H9 (cell line): ENCODE results near the gene LZTS3. TPM values are rescaled to one million over a fixed set of nuclear protein-coding genes. Genes with fewer than 3 reads are reported as not detected.
A peak's percentile ranks its signal among the peaks of the same experiment; 100 is the strongest.

Experiments used
- DNase-seq: peaks from one replicate; pipeline ENCODE4 v3.0.0-alpha.2; 2017
- H2AFZ ChIP-seq: one replicate; pipeline ENCODE4 v1.6.1; 2013; ENCODE audit warnings: mild to moderate bottlenecking, low read length, control low read depth, moderate library complexity
- H2AK5ac ChIP-seq: 2 replicates; pipeline ENCODE4 v1.6.1; 2013; ENCODE audit warnings: low read length, control low read depth, mixed read lengths; ENCODE audit not compliant: insufficient read length
- H2BK120ac ChIP-seq: one replicate; pipeline ENCODE4 v1.6.1; 2013; ENCODE audit warnings: low read depth, mild to moderate bottlenecking, low read length, control low read depth, inconsistent platforms; ENCODE audit not compliant: poor library complexity, severe bottlenecking
- H2BK12ac ChIP-seq: 2 replicates; pipeline ENCODE4 v1.6.1; 2013; ENCODE audit warnings: low read length, control low read depth, mixed read lengths, low read depth; ENCODE audit not compliant: insufficient read length
- H2BK15ac ChIP-seq: 2 replicates; pipeline ENCODE4 v1.6.1; 2013; ENCODE audit warnings: low read depth, low read length, control low read depth
- H2BK20ac ChIP-seq: one replicate; pipeline ENCODE4 v1.6.1; 2013; ENCODE audit warnings: low read depth, mild to moderate bottlenecking, low read length, control low read depth, inconsistent platforms; ENCODE audit not compliant: poor library complexity, severe bottlenecking
- H2BK5ac ChIP-seq: 2 replicates; pipeline ENCODE4 v1.6.1; 2013; ENCODE audit warnings: low read length, control low read depth, mixed read lengths; ENCODE audit not compliant: insufficient read length
- H3K14ac ChIP-seq: 2 replicates; pipeline ENCODE4 v1.6.1; 2013; ENCODE audit warnings: low read length, control low read depth; ENCODE audit not compliant: insufficient read depth
- H3K18ac ChIP-seq: 2 replicates; pipeline ENCODE4 v1.6.1; 2013; ENCODE audit warnings: low read depth, mild to moderate bottlenecking, mixed read lengths, low read length, control low read depth; ENCODE audit not compliant: insufficient read length
- H3K23ac ChIP-seq: 2 replicates; pipeline ENCODE4 v1.6.1; 2013; ENCODE audit warnings: low read length, control low read depth, mixed read lengths, low read depth; ENCODE audit not compliant: insufficient read length
- H3K23me2 ChIP-seq: 2 replicates; pipeline ENCODE4 v1.6.1; 2013; ENCODE audit warnings: low read depth, mild to moderate bottlenecking, mixed read lengths, low read length, control low read depth; ENCODE audit not compliant: insufficient read length, poor library complexity, severe bottlenecking
- H3K27ac ChIP-seq: 2 replicates; pipeline ENCODE4 v1.5.1; 2013; ENCODE audit warnings: low read length, control low read depth, mixed read lengths, low read depth; ENCODE audit not compliant: insufficient read length
- H3K27me3 ChIP-seq: 2 replicates; pipeline ENCODE4 v1.6.1; 2013; ENCODE audit warnings: low read length, control low read depth, inconsistent platforms; ENCODE audit not compliant: insufficient read depth
- H3K4ac ChIP-seq: 2 replicates; pipeline ENCODE4 v1.6.1; 2013; ENCODE audit warnings: low read depth, mild to moderate bottlenecking, control low read depth, inconsistent platforms, low read length, moderate library complexity
- H3K4me1 ChIP-seq: 2 replicates; pipeline ENCODE4 v1.6.1; 2013; ENCODE audit warnings: low read length, control low read depth, inconsistent platforms; ENCODE audit not compliant: insufficient read depth
- H3K4me2 ChIP-seq: 2 replicates; pipeline ENCODE4 v1.6.1; 2013; ENCODE audit warnings: low read length, control low read depth, mixed read lengths; ENCODE audit not compliant: insufficient read length, insufficient read depth
- H3K56ac ChIP-seq: 2 replicates; pipeline ENCODE4 v1.6.1; 2013; ENCODE audit warnings: low read depth, mild to moderate bottlenecking, mixed read lengths, low read length, control low read depth; ENCODE audit not compliant: insufficient read length
- H3K79me1 ChIP-seq: 2 replicates; pipeline ENCODE4 v1.6.1; 2013; ENCODE audit warnings: low read depth, mild to moderate bottlenecking, moderate library complexity, low read length, control low read depth, inconsistent platforms; ENCODE audit not compliant: insufficient read depth, poor library complexity, severe bottlenecking
- H3K79me2 ChIP-seq: 2 replicates; pipeline ENCODE4 v1.6.1; 2013; ENCODE audit warnings: low read length, control low read depth, inconsistent platforms; ENCODE audit not compliant: insufficient read depth
- H3K9ac ChIP-seq: 2 replicates; pipeline ENCODE4 v1.6.1; 2013; ENCODE audit warnings: low read length, control low read depth, mixed read lengths; ENCODE audit not compliant: insufficient read length; ENCODE audit errors: extremely low read depth
- H3K9me3 ChIP-seq: one replicate; pipeline ENCODE4 v1.6.1; 2013; ENCODE audit warnings: low read depth, low read length, inconsistent platforms; ENCODE audit not compliant: control insufficient read depth
- H3T11ph ChIP-seq: one replicate; pipeline ENCODE4 v1.6.1; 2013; ENCODE audit warnings: mild to moderate bottlenecking, low read length, control low read depth, inconsistent platforms
- H4K20me1 ChIP-seq: one replicate; pipeline ENCODE4 v1.6.1; 2013; ENCODE audit not compliant: control insufficient read depth, insufficient read length, insufficient read depth
- H4K5ac ChIP-seq: 2 replicates; pipeline ENCODE4 v1.6.1; 2013; ENCODE audit warnings: low read depth, mild to moderate bottlenecking, mixed read lengths, low read length, control low read depth; ENCODE audit not compliant: insufficient read length
- H4K8ac ChIP-seq: replicated peaks from 2 replicates; pipeline ENCODE4 v1.6.1; 2013; ENCODE audit warnings: low read length, control low read depth, mixed read lengths, low read depth; ENCODE audit not compliant: insufficient read length
- H4K91ac ChIP-seq: 2 replicates; pipeline ENCODE4 v1.6.1; 2013; ENCODE audit warnings: low read depth, mild to moderate bottlenecking, moderate library complexity, mixed read lengths, low read length, control low read depth; ENCODE audit not compliant: insufficient read length
- H3K27ac Mint-ChIP-seq, 3 experiments: 2 replicates in 2 of 3; 3 replicates in 1 of 3; pipeline ENCODE4 v1.8.0; 2020 to 2021; ENCODE audit warnings: mixed read lengths in 3 of 3, mild to moderate bottlenecking in 1 of 3, moderate library complexity in 1 of 3
- H3K27me3 Mint-ChIP-seq: 2 replicates; pipeline ENCODE4 v1.8.0; 2021; ENCODE audit warnings: low read depth, mild to moderate bottlenecking, moderate library complexity, mixed read lengths
- H3K36me3 Mint-ChIP-seq, 3 experiments: 2 replicates in 2 of 3; 3 replicates in 1 of 3; pipeline ENCODE4 v1.8.0; 2020 to 2021; ENCODE audit warnings: low read depth in 3 of 3, mixed read lengths in 3 of 3; ENCODE audit not compliant: insufficient read depth in 1 of 3
- H3K4me1 Mint-ChIP-seq, 2 experiments: 2 replicates each; pipeline ENCODE4 v1.8.0; 2020; ENCODE audit warnings: mixed read lengths in 2 of 2
- H3K4me3 Mint-ChIP-seq, 2 experiments: 2 replicates in 1 of 2; 3 replicates in 1 of 2; pipeline ENCODE4 v1.8.0; 2020 to 2021; ENCODE audit warnings: mild to moderate bottlenecking in 2 of 2, mixed read lengths in 2 of 2, moderate library complexity in 1 of 2
- H3K9me3 Mint-ChIP-seq, 2 experiments: 2 replicates in 1 of 2; 3 replicates in 1 of 2; pipeline ENCODE4 v1.8.0; 2020; ENCODE audit warnings: mild to moderate bottlenecking in 2 of 2, mixed read lengths in 2 of 2, moderate library complexity in 1 of 2
- WGBS: extraction: QIAGEN DNeasy Blood & Tissue Kit; methylation state at CpG from one replicate; pipeline ENCODE4 v1.1.7; 2013; ENCODE audit warnings: missing lambda C conversion rate, low lambda C conversion rate, mixed read lengths; ENCODE audit not compliant: insufficient read length; ENCODE audit errors: extremely low coverage; 5-methylcytosine and 5-hydroxymethylcytosine counted together
- total RNA-seq: library from RNA; stranded (reverse); gene quantifications from 2 replicates; pipeline ENCODE4 v1.2.1, GENCODE V29; 2021
- TF ChIP-seq, protein P1 (sequence below): fragments of 200-600 bp; sonication (generic); conservative IDR thresholded peaks from 3 replicates; pipeline ENCODE4 v1.8.0; 2021; ENCODE audit warnings: antibody characterized with exemption, mild to moderate bottlenecking

The LZTS3 gene
- total RNA-seq, 1 experiment from 2014 or later: 20.8 TPM

DNA sequence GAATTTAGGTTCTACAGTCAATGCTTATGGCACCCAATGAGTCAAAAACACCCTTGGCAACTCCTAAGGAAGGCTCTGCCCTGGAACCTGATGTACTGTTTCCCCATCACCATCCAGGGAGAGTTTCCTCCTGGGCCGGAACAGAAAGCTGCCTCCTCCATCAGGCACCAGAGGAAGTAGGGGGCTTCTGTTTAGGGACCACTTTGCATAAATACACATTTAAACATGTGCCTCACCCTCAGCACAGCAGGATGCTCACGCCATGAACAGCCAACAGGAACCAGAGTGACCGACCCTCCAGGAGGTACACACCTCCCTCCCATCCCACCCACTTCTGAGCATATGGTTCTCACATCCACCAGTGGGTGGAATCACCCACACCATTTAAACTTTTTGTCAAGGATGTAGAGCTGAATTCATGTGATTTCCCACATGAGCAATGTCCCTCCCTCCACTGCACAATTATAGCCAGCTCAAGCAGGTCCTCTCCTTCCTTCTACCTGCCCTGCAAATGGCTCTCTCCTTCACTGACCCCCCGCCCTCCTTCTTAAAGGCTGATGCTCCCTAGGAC lies 16.3 kb upstream of the LZTS3 start:
- no peaks in the 10 kb centered on the region for H3K9me3 ChIP-seq
- Mint-ChIP-seq H3K36me3 (peaks cover 32 to 52% (median 45%) of the 10 kb centered on the region in 3 experiments), H3K4me3 (no peak overlapping the region), H3K9me3 (no peaks in the 10 kb centered on the region), H3K27ac (peak overlapping the region; percentile 23 to 88 (median 61); a peak in 4 of 7 replicates), H3K27me3 (no peaks in the 10 kb centered on the region), H3K4me1 (no peaks in the 10 kb centered on the region; a peak in 1 of 4 replicates)
- no peak overlapping the region for H4K5ac ChIP-seq
- no peaks in the 10 kb centered on the region for H3K4me1 ChIP-seq
- no peak overlapping the region for H2BK120ac ChIP-seq
- no peak for DNase-seq
- H2BK12ac ChIP-seq: no peak overlapping the region
- H3K14ac ChIP-seq: no peak overlapping the region
- H3K79me1 ChIP-seq: no peaks in the 10 kb centered on the region
- H4K8ac ChIP-seq: no peak overlapping the region
- H3K27me3 ChIP-seq: no peaks in the 10 kb centered on the region
- H3K27ac ChIP-seq: no peak overlapping the region
- H3K4me2 ChIP-seq: no peak overlapping the region
- H2BK20ac ChIP-seq: no peak overlapping the region
- no peak overlapping the region for H3K18ac ChIP-seq
- TF ChIP-seq, protein P1, sequence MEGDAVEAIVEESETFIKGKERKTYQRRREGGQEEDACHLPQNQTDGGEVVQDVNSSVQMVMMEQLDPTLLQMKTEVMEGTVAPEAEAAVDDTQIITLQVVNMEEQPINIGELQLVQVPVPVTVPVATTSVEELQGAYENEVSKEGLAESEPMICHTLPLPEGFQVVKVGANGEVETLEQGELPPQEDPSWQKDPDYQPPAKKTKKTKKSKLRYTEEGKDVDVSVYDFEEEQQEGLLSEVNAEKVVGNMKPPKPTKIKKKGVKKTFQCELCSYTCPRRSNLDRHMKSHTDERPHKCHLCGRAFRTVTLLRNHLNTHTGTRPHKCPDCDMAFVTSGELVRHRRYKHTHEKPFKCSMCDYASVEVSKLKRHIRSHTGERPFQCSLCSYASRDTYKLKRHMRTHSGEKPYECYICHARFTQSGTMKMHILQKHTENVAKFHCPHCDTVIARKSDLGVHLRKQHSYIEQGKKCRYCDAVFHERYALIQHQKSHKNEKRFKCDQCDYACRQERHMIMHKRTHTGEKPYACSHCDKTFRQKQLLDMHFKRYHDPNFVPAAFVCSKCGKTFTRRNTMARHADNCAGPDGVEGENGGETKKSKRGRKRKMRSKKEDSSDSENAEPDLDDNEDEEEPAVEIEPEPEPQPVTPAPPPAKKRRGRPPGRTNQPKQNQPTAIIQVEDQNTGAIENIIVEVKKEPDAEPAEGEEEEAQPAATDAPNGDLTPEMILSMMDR: no peak
- H2AK5ac ChIP-seq: no peak overlapping the region
- H3K23me2 ChIP-seq: no peaks in the 10 kb centered on the region
- no peak overlapping the region for H3K9ac ChIP-seq
- H3K56ac ChIP-seq: no peak overlapping the region
- H3T11ph ChIP-seq: no peak overlapping the region
- no peak overlapping the region for H4K91ac ChIP-seq
- H4K20me1 ChIP-seq: no peaks in the 10 kb centered on the region
- no peak overlapping the region for H2BK5ac ChIP-seq
- no CpG with 5 or more reads among the region's 4 CpGs for WGBS
- H2AFZ ChIP-seq: no peak overlapping the region
- H3K23ac ChIP-seq: no peak overlapping the region
- H2BK15ac ChIP-seq: no peak overlapping the region
- no peaks in the 10 kb centered on the region for H3K79me2 ChIP-seq
- H3K4ac ChIP-seq: no peak overlapping the region
